IMR-90 (cell line): Measurements from ENCODE around the gene ANKEF1.

Experiments used
- CTCF ChIP-seq: conservative IDR thresholded peaks from 2 replicates; pipeline ENCODE4 v1.5.1; 2012; ENCODE audit warnings: mild to moderate bottlenecking, low read depth, low read length, improper control_type of control experiment
- MAFK ChIP-seq: IDR thresholded peaks from 2 replicates; pipeline ENCODE4 v1.6.1; 2012; ENCODE audit warnings: low read depth, low read length, improper control_type of control experiment
- RAD21 ChIP-seq: IDR thresholded peaks from 2 replicates; pipeline ENCODE4 v1.6.1; 2012; ENCODE audit warnings: low read length, improper control_type of control experiment

- TF ChIP-seq CTCF (no peak), RAD21 (no peak), MAFK (no peak)
Observed at GRCh38 chr20:9999645-10000044, 35.1 kb upstream of the ANKEF1 start.
